Measurements from ENCODE around the gene NXF1.

NXF1 gene

DNA sequence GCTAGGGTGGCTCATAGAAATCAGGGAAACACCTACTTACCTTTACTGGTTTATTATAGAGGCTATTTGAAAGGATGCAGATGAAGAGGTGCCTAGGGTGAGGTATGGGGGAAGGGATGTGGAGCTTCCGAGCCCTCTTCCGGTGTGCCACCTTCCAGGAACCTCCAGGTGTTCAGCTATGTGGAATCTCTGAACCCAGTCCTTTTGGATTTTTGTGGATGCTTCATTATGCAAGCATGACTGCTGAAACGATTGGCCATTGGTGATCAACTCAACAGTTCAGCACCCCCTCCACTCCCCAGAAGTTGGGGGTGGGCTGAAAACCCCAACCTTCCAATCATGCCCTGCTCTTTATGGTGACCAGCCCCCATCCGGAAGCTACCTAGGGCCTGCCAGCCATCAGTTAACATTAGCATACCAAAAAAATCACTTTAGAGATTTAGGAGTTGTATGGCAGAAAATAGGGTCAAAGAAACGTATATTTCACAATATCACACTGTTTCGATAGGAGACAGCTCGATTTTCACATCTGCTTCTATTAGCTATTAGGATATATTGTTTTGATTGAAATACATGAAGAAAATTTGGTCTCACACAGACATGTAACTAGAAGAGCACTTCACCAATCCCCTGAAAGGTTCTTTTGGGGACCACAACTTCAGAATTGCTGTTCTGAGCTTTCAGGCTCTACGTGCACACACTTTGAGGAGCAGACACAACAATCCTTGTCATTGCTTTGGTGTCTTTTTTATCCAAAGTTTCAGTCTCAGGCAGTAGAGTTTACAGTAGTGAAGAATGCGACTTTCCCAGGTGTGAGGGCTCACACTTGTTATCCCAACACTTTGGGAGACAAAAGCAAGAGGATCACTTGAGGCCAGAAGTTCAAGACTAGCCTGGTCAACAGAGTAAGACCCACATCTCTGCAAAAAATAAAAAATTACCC is 47.1 kb downstream of the NXF1 start:
- Histone ChIP-seq H3K4me1 (ENCODE audit: control insufficient read depth in 1 of 2, insufficient read depth in 1 of 2, low read depth in 1 of 2, low read length in 1 of 2) (peaks cover 29 to 30% of the 10 kb centered on the region in 2 experiments), H3K36me3 (no peaks in the 10 kb centered on the region), H3K4me3 (ENCODE audit: low read depth in 1 of 2, low read length in 1 of 2) (no peak overlapping the region), H3K27ac (no peak overlapping the region), H3K9me3 (no peaks in the 10 kb centered on the region), H3K27me3 (no peaks in the 10 kb centered on the region)
- TF ChIP-seq, protein P1, sequence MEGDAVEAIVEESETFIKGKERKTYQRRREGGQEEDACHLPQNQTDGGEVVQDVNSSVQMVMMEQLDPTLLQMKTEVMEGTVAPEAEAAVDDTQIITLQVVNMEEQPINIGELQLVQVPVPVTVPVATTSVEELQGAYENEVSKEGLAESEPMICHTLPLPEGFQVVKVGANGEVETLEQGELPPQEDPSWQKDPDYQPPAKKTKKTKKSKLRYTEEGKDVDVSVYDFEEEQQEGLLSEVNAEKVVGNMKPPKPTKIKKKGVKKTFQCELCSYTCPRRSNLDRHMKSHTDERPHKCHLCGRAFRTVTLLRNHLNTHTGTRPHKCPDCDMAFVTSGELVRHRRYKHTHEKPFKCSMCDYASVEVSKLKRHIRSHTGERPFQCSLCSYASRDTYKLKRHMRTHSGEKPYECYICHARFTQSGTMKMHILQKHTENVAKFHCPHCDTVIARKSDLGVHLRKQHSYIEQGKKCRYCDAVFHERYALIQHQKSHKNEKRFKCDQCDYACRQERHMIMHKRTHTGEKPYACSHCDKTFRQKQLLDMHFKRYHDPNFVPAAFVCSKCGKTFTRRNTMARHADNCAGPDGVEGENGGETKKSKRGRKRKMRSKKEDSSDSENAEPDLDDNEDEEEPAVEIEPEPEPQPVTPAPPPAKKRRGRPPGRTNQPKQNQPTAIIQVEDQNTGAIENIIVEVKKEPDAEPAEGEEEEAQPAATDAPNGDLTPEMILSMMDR (IDR thresholded peaks at IDR 0.05) = no peak

DNA sequence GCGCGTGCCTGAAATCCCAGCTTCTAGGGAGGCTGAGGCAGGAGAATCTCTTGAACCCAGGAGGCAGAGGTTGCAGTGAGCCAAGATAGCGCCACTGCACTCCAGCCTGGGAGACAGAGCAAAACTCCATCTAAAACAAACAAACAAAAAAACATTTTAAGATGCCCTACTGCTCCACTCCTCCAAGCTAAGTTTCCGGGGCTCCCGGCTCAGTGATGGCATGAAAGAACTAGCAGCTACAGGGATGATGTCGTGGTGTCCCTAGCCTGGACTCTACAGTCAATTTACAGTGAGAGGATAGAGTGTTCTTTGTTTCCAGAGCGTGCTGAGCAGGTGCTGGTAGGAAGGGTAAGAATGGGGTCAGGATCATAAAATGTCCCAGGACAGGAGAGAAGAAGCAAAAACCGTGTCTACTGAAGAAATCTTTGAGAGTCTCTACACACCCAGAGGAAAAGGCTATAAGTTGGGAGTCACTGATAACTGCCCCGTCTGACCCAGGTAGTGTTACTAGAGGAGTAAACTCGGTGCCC is 50.1 kb downstream of the NXF1 start:
- Histone ChIP-seq H3K27me3 (no peaks in the 10 kb centered on the region), H3K4me3 (ENCODE audit: low read depth in 1 of 2, low read length in 1 of 2) (peak overlapping the region in 1 of 2 experiments; percentile 92), H3K27ac (no peak overlapping the region), H3K9me3 (no peaks in the 10 kb centered on the region), H3K36me3 (no peaks in the 10 kb centered on the region), H3K4me1 (ENCODE audit: control insufficient read depth in 1 of 2, insufficient read depth in 1 of 2, low read depth in 1 of 2, low read length in 1 of 2) (peaks cover 14 to 18% of the 10 kb centered on the region in 2 experiments)
- TF ChIP-seq, protein P1 (IDR thresholded peaks at IDR 0.05) = no peak

DNA sequence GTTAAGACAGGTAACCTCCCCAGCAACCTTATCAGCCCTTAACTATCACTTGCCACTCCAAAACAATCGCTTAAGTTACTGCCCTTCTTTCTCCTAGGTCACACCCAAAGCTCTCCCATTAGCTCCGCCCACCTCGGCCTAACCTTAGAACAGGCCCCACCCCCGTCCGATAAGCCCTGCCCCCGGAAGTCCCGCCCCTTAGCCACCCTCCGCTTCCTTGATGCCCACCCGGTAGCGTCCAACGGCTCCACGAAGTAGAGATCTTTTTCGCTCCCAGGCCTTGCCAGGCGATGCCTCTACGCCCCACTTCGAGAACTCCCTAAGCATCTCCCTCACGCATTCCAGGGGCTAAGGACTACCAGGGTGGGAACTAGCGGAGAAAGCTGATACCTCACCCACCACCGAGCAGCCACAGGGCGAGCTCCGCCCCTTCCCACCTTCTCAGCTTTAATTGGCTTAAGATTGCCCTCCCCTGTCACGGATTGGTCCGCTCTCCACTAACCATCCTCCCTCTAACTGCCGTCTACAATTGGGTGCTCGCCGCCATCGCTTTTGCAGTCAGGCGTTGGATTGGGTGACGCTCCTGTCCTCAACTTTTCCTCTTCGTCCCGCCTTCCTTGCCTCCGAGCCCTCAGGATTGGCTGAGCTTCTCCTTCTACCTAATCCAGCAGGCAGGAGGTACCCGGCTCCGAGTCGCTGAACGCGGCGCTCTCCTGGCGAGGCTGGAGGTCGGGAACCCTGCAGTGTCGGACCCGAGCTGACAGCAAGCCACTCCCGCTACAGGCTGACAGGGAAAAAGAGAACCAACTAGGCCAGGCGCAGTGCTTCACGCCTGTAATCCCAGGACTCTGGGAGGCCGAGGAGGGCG is 51.3 kb downstream of the NXF1 start, which contains the start of gene ZBTB3:
TSS of gene ZBTB3 (minus strand) at position 425 of the 868 bp plus-strand sequence. CDS start 496 bp downstream, outside the sequence.
- peaks cover 14 to 18% of the 10 kb centered on the region in 2 experiments for H3K4me1 ChIP-seq (ENCODE audit: control insufficient read depth in 1 of 2, insufficient read depth in 1 of 2, low read depth in 1 of 2, low read length in 1 of 2)
- H3K4me3 ChIP-seq (ENCODE audit: low read depth in 1 of 2, low read length in 1 of 2) = peak within 1 kb of the TSS; percentile 79 to 92
- H3K9me3 ChIP-seq = no peaks in the 10 kb centered on the region
- no peaks in the 10 kb centered on the region for H3K36me3 ChIP-seq
- H3K27ac ChIP-seq = peak within 1 kb of the TSS; percentile 91
- TF ChIP-seq, protein P1 (IDR thresholded peaks at IDR 0.05) = peak; percentile 81
- H3K27me3 ChIP-seq = no peaks in the 10 kb centered on the region

DNA sequence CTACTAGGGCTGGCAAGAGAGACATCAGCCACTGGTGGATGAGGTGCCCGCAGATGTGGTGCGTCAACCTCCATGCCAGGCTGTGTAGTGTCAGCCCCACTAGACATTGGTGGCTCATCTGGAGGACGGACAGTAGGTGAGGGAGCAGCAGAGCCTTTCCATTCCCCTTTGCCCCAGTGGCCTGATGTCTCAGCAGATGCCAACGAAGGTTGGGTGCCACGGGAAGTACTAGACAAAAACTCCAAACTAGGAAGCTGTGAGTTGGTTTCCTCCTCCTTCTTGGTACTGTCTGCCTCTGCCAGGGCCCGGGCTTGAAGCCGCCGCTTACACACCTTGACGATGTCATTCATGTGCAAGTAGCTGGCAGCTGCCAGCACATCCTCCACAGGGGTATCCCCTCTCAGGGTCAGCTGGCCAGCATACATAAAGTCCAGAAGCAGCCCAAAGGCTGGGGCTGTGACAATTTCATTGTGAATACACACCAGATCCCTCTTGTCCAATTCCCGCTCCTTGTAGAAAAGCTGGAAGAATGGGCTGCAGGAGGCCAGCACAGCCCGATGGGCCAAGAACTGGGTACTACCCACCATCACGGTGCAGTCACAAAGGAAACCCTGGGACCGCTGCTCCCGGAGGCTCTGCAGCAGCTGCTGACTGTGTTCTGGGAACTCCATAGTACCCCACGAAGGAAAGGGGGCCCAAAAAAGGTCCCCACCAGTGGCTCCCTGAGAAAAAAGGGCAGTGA is 52.1 kb downstream of the NXF1 start:
- Histone ChIP-seq H3K36me3 (no peaks in the 10 kb centered on the region), H3K27me3 (no peaks in the 10 kb centered on the region), H3K4me3 (ENCODE audit: low read depth in 1 of 2, low read length in 1 of 2) (peak overlapping the region; percentile 79 to 92), H3K9me3 (no peaks in the 10 kb centered on the region), H3K27ac (peak overlapping the region; percentile 91), H3K4me1 (ENCODE audit: control insufficient read depth in 1 of 2, insufficient read depth in 1 of 2, low read depth in 1 of 2, low read length in 1 of 2) (peaks cover 14 to 18% of the 10 kb centered on the region in 2 experiments)
- TF ChIP-seq, protein P1 (IDR thresholded peaks at IDR 0.05) = no peak

Data from neutrophil (primary cell).